DMS 273 (cell line): ENCODE data around the gene PIK3R3.

Experiments used
- DNase-seq: peaks from one replicate; lab custom pipeline; 2025; ENCODE audit not compliant: unreplicated experiment; lab: John Stamatoyannopoulos, UW

The PIK3R3 gene

GRCh38 chr1:46030074-46030870, 102.2 kb downstream of the PIK3R3 start:
- DNase-seq: no peak

GRCh38 chr1:46027788-46028573, 104.4 kb downstream of the PIK3R3 start:
- DNase-seq: no peak

GRCh38 chr1:46026531-46026930, 105.9 kb downstream of the PIK3R3 start:
- peak; percentile 22 for DNase-seq

- peak; percentile 39 for DNase-seq
Measured at GRCh38 chr1:46021046-46021996, 111.1 kb downstream of the PIK3R3 start.

- DNase-seq: no peak
Measured at GRCh38 chr1:46020010-46020409, 112.4 kb downstream of the PIK3R3 start.

GRCh38 chr1:46019348-46019747, 113.1 kb downstream of the PIK3R3 start:
- DNase-seq: no peak

GRCh38 chr1:46017876-46018503, 114.4 kb downstream of the PIK3R3 start:
- DNase-seq: no peak

- DNase-seq: no peak
Measured at GRCh38 chr1:46013581-46013980, 118.8 kb downstream of the PIK3R3 start.

- DNase-seq: no peak
Measured at GRCh38 chr1:46012236-46012635, 120.2 kb downstream of the PIK3R3 start.

- DNase-seq: no peak
Measured at GRCh38 chr1:46011121-46011695, 121.2 kb downstream of the PIK3R3 start.

- DNase-seq: no peak
Measured at GRCh38 chr1:46010611-46011010, 121.8 kb downstream of the PIK3R3 start.

- DNase-seq: no peak
Measured at GRCh38 chr1:46008585-46008984, 123.8 kb downstream of the PIK3R3 start.

GRCh38 chr1:46005594-46005993, 126.8 kb downstream of the PIK3R3 start:
- DNase-seq: no peak

- DNase-seq: no peak
Measured at GRCh38 chr1:46004492-46004891, 127.9 kb downstream of the PIK3R3 start.

- no peak for DNase-seq
Measured at GRCh38 chr1:46003315-46003714, 129.1 kb downstream of the PIK3R3 start.

GRCh38 chr1:46002551-46003150, 129.8 kb downstream of the PIK3R3 start:
- no peak for DNase-seq

GRCh38 chr1:46001081-46001785, 131.2 kb downstream of the PIK3R3 start:
- DNase-seq: no peak

- no peak for DNase-seq
Measured at GRCh38 chr1:45999507-45999906, 132.9 kb downstream of the PIK3R3 start.

GRCh38 chr1:45998020-45998617, 134.3 kb downstream of the PIK3R3 start:
- no peak for DNase-seq
